Measurements from ENCODE around the gene PXDN.

Gene PXDN

GRCh38 chr2:1618974-1619373, 125.3 kb downstream of the PXDN start:
- DNase-seq (ENCODE audit: low read depth in 3 of 3, low spot score in 1 of 3), result no peak

DNA sequence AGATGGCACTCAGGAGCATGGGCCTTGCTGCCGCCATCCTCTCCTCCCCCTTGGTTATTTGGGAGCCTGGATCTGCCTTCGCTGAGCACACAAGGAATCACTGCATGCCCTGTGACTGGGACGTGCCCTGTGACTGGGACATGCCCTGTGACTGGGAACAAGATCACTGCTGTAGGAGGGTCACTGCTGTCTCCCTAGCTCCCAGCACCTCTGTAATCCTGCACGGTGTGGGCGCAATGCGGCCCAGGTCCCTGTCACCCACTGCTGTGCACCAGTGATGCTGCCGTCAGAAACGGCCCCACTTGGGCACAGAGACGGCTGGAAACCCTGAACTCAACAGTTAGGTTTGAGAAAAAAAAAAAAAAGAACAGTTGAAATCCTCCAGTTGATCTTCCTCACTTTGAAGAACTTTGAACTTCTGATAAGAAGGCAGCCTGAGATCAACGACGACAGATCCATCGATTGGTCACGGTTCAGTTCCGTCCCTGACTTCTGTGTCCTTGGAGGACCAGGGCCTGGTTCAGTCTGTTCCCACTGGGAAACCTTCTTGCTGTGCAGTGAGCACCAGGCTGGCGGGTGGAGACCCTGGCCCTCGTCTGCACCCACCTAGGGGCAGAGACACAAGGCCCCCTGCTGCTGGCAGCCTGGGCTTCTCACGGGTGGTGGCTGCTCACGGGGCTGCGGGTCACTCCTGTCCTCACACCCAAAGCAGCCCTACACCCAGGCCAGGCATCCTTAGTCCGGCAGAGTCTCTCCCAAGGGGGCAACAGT, 125.9 kb downstream of the PXDN start:
- DNase-seq (ENCODE audit: low read depth in 3 of 3, low spot score in 1 of 3), result no peak

DNA sequence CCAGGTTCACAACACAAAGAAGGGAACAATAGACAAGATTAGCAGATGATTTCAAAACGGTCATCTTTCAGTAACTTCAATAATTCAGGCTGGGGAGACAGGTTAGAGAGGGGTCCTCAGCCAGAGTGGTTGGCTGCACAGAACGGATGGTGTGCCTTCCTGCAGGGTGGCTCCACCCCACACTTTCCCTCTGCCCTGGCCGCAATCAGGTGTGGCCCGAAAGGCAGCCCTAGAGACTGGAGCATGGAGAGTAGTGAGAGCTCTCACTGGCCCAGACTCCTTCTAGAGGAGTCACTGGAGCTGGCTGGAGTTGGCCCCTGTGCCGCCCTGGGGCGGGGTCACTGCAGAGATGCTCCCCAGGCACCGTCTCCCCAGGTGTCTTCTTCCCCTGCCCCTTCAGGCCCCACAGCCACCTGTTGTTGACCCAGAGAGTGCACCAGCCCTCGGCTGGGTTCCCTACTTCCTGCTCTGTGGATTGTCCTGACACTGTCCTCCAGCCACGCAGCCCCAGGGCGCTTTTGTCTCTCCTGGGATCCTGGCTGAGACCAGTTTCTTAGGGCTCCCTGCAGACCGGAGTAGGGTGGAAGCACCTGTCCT, 126.8 kb downstream of the PXDN start:
- no peak for DNase-seq (ENCODE audit: low read depth in 3 of 3, low spot score in 1 of 3)

- DNase-seq (ENCODE audit: low read depth in 3 of 3, low spot score in 1 of 3), result no peak
These were observed 129.8 kb downstream of the PXDN start for GRCh38 chr2:1614564-1614963.

DNA sequence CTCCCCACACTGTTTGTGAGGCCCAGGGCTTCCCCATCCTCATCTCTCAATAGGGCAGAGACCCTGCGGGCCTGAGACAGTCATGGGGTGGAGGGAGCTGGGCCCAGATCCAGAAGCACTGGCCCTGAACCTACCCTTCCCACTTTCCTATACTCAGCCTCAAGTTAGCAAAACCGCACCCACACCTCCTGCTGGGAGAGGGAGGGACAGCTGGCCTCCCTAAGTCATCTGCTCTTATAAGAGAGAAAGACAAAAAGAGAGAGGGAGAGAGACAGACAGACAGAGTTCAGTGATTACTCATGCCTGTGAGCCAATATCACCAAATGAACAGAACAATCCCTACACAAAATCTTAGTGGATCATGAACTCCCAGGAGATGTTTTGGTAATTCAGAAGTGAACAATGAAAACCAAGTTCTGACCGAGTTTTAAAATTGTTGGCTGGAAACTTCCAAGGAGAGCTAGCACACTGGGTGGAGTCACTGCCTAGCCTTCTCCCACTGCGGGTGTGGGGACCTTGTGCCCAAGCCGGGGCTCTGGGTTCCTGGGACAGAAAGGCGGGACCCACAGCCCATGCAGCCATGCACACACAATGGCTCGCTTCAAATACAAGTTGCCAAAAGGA, 130.5 kb downstream of the PXDN start:
- DNase-seq (ENCODE audit: low read depth in 3 of 3, low spot score in 1 of 3), result no peak

- no peak for DNase-seq (ENCODE audit: low read depth in 3 of 3, low spot score in 1 of 3)
These were observed 131.3 kb downstream of the PXDN start for GRCh38 chr2:1613078-1613445.

- DNase-seq (ENCODE audit: low read depth in 3 of 3, low spot score in 1 of 3), result no peak
These were observed 131.8 kb downstream of the PXDN start for GRCh38 chr2:1612391-1613077.

GRCh38 chr2:1611886-1612285, 132.4 kb downstream of the PXDN start:
- no peak for DNase-seq (ENCODE audit: low read depth in 3 of 3, low spot score in 1 of 3)

DNA sequence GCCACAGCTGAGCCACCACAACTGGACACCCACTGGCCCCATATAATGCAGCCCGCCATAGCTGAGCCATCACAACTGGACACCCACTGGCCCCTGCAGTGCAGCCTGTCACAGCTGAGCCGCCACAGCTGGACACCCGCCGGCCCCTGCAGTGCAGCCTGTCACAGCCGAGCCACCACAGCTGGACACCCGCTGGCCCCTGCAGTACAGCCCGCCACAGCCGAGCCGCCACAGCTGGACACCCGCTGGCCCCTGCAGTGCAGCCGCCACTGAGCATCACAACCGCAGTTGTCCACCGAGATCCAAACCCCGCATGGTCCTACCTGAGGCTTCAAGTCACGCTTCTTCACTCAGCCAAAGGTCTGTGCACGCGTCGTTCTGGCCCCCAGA, 134.2 kb downstream of the PXDN start:
- DNase-seq (ENCODE audit: low read depth in 3 of 3, low spot score in 1 of 3), result no peak

DNA sequence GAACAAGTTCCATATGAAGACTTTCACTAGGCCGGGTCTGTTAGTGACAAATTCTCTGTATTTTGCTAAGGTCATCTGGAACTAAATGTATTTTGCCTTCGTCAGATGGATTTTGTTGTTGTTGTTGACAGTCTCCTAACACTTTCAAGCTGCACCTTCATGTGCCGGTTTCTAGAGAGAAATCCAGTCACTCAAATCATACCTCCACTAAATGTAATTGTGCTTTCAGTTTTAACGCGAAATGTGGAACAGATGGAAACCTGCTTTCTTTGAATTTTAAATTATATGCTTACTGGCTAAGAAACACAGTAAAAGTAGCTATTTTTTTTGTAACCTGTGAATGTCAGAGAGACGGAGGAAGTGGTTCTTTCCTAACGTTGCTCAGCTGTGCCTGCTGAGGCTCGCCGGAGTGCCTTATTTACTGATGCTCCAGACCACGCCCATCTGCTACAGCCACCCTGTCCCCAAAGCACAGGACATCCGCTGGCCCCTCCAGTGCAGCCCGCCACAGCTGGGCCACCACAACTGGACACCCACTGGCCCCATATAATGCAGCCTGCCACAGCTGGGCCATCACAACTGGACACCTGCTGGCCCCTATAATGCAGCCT, 134.7 kb downstream of the PXDN start:
- no peak for DNase-seq (ENCODE audit: low read depth in 3 of 3, low spot score in 1 of 3)

- DNase-seq (ENCODE audit: low read depth in 3 of 3, low spot score in 1 of 3), result no peak
These were observed 135.3 kb downstream of the PXDN start for GRCh38 chr2:1609040-1609439.

DNA sequence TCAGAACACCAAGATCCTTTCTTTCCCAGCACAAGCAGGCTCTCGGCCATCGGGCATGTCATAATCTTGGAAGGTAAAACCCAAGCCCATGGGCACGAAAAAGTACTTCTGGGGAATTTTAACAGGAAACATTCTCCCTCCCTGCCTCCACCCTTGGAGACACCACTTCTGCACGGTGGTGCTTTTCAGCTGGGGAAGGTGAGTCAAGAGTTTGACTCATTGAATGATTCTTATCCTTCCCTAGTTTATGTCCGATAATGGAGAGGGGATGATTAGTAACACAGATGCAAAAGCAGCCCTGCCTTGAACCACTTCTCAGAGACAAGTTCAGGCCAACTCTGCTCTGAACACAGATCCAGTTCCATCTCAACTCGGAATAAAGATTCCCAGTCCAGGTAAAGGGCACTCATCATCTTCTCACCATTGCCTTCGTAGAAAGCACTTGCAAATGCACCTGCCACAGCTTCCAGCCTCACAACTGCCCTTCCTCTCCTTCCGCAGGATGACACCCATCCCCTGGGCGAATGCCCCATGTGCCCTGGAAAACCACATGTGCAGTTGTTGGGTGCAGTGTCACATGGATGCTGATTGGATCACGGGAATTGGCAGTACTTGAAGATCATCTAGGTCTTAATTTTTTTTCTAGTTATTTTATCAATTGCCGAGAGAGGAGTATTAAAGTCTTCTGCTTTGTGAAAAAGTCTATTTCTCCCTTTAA, 136.2 kb downstream of the PXDN start:
- DNase-seq (ENCODE audit: low read depth in 3 of 3, low spot score in 1 of 3), result no peak

DNA sequence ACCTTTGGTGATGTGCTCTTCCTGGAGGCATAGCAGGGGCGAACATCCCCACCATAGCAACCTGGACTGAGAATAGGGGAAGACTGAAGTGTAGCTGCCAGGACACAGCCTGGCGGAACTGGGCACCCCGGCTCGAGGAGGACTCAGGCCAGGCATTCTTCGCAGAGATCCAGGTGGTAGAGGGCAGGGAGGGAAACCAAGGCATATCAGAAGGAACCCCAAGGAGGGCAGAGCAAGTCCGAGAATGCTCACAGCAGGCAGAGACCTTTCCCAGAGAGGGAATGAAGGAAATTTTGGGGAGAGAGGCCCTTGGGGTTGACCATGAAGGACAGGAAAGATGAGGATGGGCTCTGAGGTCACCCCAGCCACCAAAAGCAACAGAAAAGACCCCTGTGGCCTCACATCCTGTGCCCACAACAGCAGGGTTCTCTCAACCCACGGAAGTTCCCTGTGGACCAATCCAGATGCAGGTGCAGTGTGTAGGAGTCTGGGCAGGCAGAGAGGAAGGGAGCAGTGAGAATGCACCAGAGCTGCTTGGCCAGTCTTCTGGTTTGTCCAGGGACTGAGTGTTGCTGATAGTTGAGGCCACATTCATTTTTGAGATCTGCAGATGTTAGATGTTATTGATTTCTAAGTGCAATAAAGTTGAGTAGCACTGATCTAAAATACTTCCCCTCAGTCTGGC, 136.9 kb downstream of the PXDN start:
- DNase-seq (ENCODE audit: low read depth in 3 of 3, low spot score in 1 of 3), result no peak

- DNase-seq (ENCODE audit: low read depth in 3 of 3, low spot score in 1 of 3), result no peak
These were observed 137.7 kb downstream of the PXDN start for GRCh38 chr2:1606421-1607235.

DNA sequence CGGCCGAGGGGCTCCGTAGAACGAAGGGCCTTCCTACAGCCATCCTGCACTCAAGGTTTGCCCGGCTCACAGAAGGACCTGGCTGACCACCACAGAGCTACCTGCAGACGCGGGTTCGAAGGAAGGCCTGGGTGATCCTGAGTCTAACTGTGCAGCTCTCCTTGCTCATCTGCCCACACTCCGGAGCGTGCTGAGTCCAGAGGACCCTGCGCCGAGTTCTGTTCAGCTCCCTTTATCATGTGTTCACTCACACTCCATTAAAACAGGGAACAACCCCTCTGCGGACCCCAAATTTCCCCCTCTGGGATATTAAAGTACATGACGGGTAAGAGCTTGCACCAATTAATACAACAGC, 138.3 kb downstream of the PXDN start:
- no peak for DNase-seq (ENCODE audit: low read depth in 3 of 3, low spot score in 1 of 3)

DNA sequence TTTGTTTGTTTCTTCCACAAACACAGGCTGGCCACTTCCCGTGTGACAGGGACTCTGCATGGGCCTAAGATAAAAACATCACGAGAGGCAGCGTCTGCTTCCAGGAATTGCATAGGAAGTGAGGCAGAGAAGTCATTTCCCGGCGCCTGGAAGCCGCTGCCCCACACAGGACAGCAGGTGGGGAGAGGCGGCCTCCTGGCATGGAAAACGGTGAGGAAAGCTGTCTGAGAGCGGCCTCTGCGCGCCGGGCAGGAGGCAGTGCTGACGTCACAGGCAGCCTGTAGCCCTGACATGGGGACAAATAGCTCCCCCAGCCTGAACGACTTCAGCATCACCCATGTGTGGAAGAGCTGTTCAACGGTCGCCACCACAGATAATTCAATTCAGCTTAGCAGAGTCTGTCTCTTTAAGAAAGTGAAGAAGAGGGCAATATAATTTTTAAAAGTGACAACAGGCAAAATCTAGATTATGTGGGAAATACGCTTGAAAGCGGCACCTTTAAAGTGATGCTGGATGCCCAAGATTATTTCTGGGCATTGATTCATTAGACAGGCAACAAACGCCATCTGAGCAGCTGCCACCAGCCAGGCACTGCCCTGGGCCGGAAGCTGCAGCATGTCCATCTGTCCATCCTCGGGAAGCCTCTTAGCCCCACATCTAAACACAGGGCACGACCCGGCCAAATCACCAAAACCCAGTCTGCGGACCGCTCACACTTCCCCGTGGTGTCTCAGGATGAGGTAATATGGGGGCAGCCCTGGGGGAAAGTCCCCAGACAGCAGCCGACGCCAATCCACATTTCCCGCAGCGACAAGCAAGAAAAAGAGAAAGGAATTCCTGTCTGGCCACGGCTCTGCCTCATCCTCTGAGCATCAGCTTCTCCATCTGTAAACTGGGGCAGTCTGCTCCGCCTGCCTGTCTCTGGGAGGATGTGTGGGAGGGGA, 138.9 kb downstream of the PXDN start:
- no peak for DNase-seq (ENCODE audit: low read depth in 3 of 3, low spot score in 1 of 3)

DNA sequence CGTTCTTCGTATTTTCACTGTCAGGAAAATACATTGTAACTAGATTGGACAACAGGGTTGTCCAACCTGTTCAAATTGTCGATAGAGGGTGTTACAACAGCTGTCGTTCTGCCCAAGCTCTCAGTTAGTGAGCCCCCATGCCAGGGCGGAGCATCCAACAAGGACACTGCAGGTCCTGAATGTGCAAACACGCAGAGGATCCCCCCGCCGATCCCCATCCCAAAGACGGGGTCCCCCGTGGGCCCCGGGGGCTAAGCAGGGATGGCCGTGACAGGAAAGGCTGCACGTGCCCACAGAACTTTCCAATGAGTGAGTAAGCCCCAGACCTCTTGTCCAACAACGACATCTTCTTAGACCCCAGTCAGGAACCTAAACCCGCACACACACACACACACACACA, 140.8 kb downstream of the PXDN start:
- DNase-seq (ENCODE audit: low read depth in 3 of 3, low spot score in 1 of 3), result no peak

DNA sequence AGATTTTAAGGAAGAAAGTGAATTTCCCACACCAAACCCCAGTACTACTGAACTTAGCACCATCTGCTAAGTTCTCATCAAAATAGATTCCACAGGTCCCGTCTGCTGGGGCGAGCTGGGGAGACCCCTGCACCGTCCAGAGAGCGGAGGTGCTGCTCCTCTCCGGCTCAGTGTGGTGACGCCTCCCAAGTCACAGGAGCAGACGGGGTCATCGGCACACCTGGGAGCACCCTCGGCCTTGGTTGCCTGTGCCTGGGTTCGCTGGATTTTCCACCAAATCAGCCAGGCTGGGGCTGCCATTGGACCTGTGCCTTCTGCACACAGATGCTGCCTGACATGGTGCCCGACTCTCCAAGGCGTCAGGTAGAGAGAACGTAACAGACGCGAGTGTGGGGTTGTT, 141.3 kb downstream of the PXDN start:
- DNase-seq (ENCODE audit: low read depth in 3 of 3, low spot score in 1 of 3), result no peak
